Hypothalamus (tissue), 51 donors: Measurements from ENCODE around the gene IPO11.

Experiments used
- DNase-seq, 51 donors: peaks; one replicate each; lab custom pipeline; 2025; lab: John Stamatoyannopoulos, UW

Gene IPO11

DNA sequence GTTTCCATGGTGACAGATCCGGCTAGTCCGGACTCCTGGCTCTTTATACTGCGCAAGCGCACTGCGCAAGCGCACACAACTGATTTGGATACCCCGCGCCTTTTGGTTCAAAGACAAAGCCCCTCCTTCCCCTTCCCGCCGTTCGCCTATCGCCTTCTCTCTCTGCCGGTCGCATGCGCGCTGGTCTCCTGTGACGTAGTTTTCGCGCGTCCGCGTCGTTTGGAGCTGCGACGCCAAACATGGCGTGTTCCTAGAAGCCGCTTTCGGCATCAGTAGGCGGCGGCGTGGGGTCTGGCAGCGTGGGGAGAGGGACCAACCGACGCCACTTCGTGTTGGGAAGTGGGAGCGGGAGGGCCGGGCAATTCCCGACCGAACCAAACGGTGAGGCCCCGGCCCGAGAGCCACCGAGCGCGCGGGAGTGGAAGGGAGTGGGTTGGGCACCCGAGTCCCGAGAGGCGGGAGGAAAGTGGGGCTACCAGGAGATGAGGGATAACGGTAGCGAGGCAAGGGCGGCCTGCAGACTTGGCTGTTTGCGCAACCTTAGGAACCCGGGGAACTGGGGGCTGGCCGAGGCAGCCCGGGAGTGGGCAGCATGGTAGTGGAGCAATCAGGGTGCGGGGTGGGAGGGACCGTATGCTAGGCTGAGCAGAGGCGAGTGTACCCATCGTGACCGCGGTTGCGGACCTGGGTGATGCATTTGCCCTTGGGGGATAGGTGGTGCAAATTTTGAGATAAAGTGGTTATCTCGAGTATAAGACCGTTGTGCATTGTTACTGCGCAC, at the start of gene IPO11:
Gene IPO11 (plus strand): TSS at position 215 of the 781 bp plus-strand sequence. CDS start 24,517 bp downstream, outside the sequence.
- peak; percentile 87 to 99 (median 96) for DNase-seq

DNA sequence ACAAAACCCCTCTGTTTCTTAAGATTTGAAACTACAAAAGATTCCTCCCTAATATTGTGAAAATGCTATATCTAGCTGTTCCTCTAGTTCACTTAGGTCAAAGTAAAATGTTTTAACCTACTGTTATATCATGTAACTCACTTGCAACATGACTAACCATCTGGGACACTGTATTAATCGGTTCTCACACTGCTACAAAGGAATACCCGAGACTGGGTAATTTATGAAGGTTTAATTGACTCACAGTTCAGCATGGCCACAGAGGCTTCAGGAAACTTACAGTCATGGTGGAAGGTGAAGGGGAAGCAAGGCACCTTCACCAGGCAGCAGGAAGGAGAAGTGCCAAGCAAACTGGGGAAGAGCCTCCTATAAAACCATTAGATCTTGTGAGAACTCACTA, 43.5 kb upstream of the IPO11 start:
- DNase-seq: no peak

DNA sequence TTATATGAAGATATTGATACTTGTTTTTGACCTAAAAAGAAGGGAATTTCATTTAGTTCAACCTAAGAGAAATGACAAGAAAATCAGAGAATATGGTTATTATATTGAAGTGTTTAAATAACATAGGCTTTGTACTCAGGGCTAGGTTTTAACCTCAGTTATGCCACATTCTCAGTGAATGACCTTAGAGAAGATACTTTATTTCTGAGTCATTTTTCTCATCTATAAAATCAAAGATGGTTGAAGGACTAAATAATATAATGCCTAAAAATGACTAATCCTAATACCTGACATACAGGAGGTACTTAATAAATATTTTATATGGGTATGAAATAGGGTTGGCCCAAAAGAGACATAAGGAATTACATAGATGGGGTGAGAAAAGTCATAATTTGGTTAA, 41.2 kb upstream of the IPO11 start:
- DNase-seq: no peak

DNA sequence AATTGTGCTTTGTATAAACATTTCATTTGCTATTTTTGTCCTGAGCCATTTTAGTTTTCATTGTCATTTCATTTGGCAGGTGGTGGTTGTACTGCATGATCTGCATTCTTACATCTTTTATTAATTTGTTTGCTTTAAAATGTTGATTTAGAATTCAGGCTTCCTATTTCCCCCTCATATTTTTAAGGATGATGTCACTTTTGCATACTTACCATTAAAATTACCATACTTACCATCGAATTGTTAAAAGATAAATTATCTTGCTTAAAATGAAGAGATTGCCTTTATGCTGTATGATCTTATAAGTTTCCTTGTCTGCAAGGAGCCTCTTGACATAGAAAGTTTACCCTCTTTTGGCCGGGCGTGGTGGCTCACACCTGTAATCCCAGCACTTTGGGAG, 40.0 kb upstream of the IPO11 start:
- DNase-seq: no peak

DNA sequence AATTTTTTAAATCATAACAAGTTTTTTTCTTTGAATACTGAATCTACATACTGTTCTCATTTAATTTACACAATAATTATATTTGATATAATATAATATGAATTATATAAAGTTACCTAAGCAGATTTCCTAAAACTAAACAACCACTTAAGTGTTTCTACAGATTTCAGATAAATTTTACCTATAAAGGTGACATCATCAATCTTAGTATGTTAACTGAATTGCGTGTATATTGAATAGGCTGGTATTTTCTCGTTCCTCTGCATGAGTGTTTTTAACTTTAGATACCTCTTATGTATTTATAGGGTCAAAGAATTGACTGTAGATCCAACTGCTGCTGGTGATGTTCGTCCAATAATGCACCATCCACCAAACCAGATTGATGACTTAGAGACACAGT, 39.2 kb upstream of the IPO11 start:
- DNase-seq: no peak

DNA sequence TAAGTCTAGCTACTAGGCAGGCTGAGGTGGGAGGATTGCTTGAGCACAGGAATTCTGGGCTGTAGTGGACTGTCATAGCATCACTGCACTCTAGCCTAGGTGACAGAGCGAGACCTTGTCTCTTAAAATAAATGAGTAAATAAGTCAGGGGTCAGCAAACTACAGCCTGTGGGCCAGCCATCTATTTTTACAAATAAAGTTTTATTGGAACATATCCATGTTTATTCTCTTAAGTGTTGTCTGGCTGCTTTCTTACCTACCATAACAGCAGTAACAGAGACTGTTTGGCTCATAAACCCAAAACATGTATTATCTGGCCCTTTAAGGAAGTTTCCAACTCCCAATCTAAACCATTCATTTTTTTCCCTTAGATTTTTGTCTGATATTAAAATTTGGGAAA, 38.5 kb upstream of the IPO11 start:
- DNase-seq: no peak

DNA sequence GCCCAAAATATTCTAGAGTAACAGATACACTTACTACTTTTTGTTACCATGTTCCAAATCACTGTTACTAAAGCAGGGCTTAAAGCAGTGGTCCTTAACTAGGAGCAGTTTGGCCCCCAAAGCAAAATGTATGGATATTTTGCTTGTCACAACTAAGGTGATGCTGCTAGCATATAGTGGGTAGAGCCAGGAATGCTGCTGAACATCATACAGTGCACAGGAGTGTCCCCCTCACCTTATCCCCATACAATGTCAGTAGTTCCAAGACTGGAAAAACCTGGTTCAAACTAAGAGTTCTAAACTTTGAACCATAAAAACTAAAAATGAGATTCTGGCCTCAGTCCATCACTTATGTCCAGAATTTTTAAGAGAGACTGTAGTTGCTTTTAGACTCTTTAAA, 36.9 kb upstream of the IPO11 start:
- DNase-seq: no peak

DNA sequence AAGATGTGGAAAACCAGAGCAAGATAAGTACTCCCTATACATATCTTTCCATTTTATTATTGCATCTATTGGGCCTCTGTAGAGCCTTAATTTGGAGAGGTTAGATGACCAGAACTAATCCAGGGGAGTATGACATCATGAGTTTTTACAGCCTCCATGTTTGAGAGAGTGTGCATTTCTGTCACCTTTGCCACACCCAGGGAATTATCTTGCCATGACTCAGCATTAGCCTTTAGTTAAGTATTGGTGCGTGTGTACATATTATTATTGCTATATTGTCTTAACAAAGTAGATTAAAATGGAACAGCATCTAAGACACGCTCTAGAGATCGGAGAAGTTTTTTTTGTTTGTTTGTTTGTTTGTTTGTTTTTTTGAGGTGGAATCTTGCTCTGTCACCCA, 36.5 kb upstream of the IPO11 start:
- DNase-seq: no peak

DNA sequence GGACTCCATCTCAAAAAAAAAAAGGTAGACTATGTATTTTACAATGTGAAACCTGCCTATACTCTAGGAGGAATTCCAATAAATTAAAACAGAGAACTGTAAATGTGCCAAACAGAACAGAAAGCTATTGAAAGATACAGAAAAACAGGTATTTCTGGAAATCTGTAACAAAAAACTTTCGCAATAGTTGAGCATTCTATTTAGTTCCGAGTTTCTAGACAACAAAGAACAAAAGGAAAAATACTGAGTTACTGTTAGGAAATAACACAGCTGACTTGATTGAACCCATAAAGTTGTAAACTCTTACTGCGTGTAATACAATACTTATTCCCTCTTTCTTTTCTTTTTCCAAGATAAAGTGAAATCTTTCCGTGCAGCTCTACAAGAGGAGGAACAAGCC, 27.4 kb upstream of the IPO11 start:
- no peak for DNase-seq

DNA sequence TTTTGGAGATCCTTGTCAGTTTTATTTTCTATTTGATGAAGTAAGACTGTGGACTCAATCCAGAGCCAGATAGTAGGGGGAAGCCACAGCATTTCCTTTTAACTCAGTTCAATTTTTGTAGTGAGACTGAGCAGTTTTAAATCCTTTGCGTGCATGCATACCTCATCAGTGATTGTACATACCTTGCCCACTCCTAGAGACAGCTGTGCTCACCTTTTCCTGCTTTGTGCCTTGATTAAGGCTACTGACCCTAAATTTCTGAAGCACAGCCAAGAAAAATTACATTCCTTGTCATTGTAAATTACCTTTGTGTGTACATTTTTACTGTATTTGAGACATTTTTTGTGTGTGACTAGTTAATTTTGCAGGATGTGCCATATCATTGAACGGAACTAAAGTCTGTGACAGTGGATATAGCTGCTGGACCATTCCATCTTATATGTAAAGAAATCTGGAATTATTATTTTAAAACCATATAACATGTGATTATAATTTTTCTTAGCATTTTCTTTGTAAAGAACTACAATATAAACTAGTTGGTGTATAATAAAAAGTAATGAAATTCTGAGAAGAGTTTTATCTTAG, 26.7 kb upstream of the IPO11 start:
- no peak for DNase-seq

DNA sequence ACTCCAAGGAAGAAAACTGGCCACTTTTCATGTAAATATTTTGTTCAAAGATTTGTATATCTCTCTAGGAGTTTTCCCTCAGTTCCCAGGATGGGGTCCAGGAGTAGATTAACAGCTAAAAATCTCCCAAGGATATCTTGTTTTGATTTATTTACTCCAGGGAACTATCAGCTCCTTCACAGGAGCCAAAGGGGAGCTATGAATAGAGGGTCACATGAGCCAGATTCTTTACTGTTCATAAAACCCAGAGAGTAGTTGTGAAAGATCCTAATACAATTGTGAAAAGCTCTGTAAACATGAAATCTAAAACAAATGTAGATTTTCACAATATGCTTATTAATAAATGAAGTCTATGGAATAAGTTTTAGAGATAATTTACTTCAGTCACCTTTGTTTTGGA, 25.7 kb upstream of the IPO11 start:
- no peak for DNase-seq

DNA sequence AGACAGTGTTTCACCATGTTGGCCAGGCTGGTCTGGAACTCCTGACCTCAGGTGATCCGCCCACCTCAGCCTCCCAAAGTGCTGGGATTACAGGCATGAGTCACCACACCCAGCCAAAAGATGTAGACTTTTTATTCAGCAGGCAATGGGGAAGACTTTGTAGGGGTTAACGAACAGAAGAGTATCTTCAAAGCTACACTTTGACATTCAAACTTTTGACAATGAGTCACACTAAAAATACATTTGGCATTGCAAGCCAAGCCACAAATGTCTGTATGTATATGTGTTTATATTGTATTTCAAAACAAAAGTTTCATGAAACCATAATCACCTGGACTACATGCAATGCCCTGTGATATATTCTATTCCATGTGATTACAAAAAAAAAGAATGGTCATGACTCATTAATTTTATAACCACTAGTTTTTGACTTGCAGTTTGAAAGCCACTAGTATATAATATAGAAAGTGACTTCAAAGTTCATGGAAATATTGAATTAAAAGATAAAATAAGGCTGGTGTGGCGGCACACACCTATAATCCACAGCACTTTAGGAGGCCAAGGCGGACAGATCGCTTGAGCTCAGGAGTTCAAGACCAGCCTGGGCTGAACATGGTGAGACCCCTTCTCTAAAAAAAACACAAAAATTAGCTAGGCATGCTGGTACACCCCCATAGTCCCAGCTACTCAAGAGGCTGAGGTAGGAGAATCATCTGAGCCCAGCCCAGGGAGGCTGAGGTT, 17.2 kb upstream of the IPO11 start:
- no peak for DNase-seq

DNA sequence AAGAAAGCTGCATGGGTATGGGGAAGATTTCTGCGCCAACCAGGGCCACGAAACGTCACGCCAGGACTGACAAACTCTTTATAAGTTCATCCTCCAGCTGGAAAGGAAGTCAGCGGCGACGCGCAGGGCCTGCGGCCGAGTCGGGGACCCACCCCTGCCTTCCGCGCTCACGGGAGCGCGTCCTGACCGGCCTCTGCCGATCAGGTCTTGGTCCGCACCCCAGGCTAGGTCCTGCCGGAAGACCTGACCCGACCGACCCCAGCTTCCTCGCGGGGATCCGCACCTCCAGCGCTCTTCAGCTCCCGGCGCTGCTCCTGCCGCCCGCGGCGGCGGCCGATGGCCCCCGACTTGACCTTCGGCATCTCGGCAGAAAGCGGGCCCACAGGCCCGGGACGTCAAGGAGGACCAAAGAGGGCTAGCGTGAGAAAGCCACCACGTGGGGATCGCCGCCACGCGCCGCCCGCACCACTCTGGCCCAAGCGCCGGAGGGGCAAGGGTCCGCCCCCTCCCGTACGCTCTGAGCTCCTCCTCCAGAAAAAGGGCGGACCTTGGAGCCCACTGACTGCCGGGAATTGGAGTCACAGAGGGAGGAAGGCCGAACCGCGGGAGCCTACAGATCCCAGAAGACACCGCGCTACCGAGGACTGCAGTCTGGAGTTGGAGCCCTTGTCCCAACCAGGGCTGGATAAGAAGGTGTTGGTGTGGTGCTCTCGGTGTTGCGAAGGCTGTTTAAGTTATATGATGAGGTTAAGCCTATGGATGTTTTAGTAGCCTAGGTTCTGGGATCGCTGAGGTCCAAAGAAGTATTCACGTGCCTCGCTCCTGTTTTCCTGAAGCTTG, 8.9 kb upstream of the IPO11 start, which contains the start of gene DIMT1:
Gene DIMT1 (minus strand): TSS at position 495 of the 840 bp plus-strand sequence. CDS start 133 bp downstream, at position 362.
- peak; percentile 47 to 98 (median 94) for DNase-seq

DNA sequence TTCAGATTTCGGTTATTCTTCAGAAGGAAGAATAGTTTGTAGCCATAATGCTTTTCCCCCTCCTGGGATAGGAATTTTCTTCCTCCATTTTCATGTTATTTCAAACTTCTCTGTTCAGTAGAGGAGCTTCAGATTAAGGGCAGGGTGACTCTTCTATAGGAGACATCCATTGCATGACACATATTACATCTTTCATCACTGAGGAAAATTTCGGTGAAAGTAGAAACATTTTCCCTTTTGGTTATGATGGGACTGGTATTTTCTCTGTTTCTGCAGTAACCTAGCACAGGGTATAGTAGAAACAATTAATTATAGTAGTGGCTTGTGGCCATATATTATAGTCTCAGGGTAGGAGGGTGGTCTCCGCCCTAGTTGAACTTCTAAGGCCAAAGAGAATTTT, 1.1 kb downstream of the IPO11 start:
- no peak for DNase-seq

DNA sequence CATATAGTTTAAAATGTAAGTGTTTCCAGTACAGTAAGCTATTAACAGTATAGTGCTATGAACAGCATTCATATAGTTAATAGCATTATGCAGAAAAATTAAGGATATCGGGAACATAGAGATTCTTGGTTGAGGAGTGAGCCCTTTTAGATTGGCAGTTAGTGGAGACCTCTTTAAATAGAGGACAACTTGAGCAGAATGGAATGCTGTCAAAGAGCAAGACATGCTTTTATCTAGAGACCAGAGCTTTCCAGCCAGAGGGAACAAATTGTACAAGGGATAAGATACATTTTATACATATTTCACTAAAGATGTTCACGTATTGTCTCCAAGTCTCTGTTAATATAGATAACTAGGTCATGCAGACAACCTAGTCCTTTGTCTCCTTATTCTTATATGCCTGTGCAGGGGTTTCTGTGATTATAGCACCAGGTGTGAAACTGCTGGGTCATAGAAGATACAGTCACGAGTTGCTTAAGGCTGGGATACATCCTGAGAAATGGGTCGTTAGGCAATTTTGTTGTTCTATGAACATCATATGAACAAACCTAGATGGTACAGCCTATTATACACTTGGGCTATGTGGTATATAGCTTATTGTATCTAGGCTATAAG, 6.0 kb downstream of the IPO11 start:
- no peak for DNase-seq

DNA sequence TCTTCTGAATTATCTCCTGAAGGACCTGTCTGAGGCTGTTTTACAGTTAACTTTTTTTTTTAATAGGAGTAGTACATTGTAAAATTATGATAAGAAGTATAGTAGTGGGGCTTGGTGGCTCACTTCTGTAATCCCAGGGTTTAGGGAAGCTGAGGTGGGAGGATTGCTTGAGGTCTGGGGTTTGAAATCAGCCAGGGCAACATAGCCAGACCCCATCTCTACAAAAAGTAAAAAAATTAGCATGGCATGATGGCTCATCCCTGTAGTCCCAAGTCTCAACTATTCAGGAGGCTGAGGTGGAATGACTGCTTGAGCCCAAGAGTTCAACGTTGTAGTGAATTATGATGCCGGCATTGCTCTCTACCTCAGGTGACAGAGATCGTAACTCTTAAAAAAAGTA, 7.0 kb downstream of the IPO11 start:
- DNase-seq: no peak

DNA sequence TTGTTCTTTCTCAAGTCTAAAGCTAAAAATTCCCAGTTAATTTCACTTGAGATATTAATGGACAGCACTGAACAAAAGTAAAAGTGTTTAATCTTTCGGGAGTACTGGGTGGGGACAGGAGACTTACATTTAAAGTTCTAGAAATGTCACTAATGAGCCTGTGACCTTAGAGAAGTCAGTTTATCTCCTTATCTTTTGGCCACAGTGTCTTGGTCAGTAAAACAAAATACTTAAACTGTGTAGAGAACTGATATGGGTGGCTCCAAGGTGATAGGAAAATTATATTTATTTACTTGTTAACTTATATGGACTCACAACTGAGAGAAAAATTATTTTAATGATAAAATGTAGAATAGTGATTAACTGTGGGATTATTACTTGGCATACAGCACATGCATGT, 8.9 kb downstream of the IPO11 start:
- no peak for DNase-seq

DNA sequence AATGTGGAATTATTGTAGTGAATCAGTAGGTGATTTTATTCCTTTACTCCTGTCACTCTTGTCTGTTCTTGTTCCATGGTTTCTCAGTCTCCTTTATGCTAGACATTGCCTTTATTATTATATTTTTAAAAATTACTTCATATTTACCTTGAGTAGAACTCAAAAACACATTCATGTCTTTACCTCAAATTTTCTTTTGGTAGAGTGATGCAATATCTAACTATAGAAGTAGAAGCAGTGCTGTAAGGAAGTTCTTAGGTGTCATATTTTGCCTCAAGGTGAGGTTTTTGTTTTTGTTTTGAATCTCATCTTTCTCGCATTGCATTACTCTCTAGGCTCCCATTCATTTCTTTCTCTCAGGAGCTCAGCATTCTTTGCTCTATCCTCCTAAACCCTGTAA, 12.2 kb downstream of the IPO11 start:
- DNase-seq: no peak

DNA sequence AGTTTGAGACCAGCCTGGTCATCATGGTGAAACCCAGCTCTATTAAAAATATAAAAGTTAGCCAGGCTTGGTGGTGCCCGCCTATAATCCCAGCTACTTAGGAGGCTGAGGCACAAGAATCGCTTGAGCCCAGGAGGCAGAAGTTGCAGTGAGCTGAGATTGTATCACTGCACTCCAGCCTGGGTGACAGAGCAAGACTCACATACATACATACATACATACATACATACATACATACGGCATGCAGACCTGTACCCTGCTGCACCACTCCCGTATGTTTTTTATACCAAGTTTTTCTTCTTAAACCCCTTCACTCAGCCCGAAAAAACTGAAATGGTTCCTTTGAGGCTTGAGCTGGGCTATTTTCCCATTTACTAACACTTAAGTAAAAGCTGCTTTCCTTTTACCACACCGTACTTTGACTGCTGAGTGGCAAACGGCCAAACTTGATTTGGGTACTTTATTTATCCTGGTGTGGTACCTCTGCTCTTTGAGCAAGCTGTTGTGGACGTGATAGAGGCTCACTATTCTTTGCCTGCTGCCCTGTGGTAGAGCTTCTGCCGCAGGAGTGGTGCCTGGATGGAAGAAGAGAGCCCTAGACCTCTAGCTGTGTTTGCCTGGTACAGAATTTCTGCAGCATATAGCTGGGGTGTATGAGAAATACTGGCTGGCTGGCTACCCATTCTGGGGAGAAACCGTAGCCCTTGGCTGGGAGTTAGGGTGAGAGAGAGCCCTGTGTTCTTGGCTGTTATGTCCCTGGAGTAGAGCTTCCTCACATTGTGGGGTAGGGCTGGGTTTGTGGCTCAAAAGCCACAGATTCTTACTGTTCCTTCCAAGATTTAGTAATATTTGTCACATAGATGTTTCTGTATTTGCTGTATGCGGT, 19.4 kb downstream of the IPO11 start:
- DNase-seq: peak in 1 of 51 donors; percentile 1
